ENCODE data around the gene TAL2.

GRCh38 chr9:105706156-105706555, 43.9 kb downstream of the TAL2 start:
- TF ChIP-seq ZNF140 (tag by site-specific recombination; IDR thresholded peaks at IDR 0.05) (no peak), CTCF (tag by site-specific recombination; IDR thresholded peaks at IDR 0.05) (no peak), ZNF561 (tag by site-specific recombination; IDR thresholded peaks at IDR 0.05; ENCODE audit: borderline replicate concordance) (no peak), ZNF37A (tag by site-specific recombination; IDR thresholded peaks at IDR 0.05) (no peak), ZNF692 (tag by site-specific recombination; IDR thresholded peaks at IDR 0.05) (no peak), ZNF19 (tag by site-specific recombination; IDR thresholded peaks at IDR 0.05; ENCODE audit: low read depth) (no peak), MYNN (tag by site-specific recombination; IDR thresholded peaks at IDR 0.05; ENCODE audit: borderline replicate concordance) (no peak)
